HG03280 (cell line): ENCODE data around the gene ZG16B.

ENCODE experiments used
- ATAC-seq: cut with Tn5 transposase; IDR thresholded peaks from one replicate; pipeline ENCODE4 v1.9.1; 2021; ENCODE audit warnings: mild to moderate bottlenecking, moderate library complexity; ENCODE audit not compliant: unreplicated experiment

Gene ZG16B

GRCh38 chr16:2822496-2822895, 7.6 kb upstream of the ZG16B start:
- no peak for ATAC-seq

GRCh38 chr16:2824626-2825025, 5.5 kb upstream of the ZG16B start:
- no peak for ATAC-seq

- no peak for ATAC-seq
Measured at GRCh38 chr16:2825049-2825742, 4.9 kb upstream of the ZG16B start.

GRCh38 chr16:2825906-2826305, 4.2 kb upstream of the ZG16B start:
- ATAC-seq = no peak

- ATAC-seq = no peak
Measured at GRCh38 chr16:2826591-2827373, 3.3 kb upstream of the ZG16B start.

GRCh38 chr16:2827374-2827791, 2.7 kb upstream of the ZG16B start:
- no peak for ATAC-seq

- no peak for ATAC-seq
Measured at GRCh38 chr16:2827831-2828520, 2.1 kb upstream of the ZG16B start.

- ATAC-seq = no peak
Measured at GRCh38 chr16:2828521-2828840, 1.6 kb upstream of the ZG16B start.

- no peak for ATAC-seq
Measured at GRCh38 chr16:2828876-2829430, 1.1 kb upstream of the ZG16B start.

- no peak for ATAC-seq
Measured at GRCh38 chr16:2830355-2830695, 222 bp downstream of the ZG16B start.

GRCh38 chr16:2831203-2831602, 1.1 kb downstream of the ZG16B start:
- no peak for ATAC-seq

GRCh38 chr16:2833776-2834175, 3.7 kb downstream of the ZG16B start:
- no peak for ATAC-seq

- ATAC-seq = no peak
Measured at GRCh38 chr16:2834968-2835367, 4.9 kb downstream of the ZG16B start.

GRCh38 chr16:2835638-2836493, 5.8 kb downstream of the ZG16B start:
- no peak for ATAC-seq

GRCh38 chr16:2836646-2837508, 6.8 kb downstream of the ZG16B start:
- ATAC-seq = no peak

GRCh38 chr16:2838928-2839327, 8.8 kb downstream of the ZG16B start:
- no peak for ATAC-seq

GRCh38 chr16:2839650-2840450, 9.7 kb downstream of the ZG16B start:
- ATAC-seq = no peak

GRCh38 chr16:2840914-2841313, 10.8 kb downstream of the ZG16B start:
- ATAC-seq = no peak
